ENCODE measurements around the gene RAD51B.

The RAD51B gene

DNA sequence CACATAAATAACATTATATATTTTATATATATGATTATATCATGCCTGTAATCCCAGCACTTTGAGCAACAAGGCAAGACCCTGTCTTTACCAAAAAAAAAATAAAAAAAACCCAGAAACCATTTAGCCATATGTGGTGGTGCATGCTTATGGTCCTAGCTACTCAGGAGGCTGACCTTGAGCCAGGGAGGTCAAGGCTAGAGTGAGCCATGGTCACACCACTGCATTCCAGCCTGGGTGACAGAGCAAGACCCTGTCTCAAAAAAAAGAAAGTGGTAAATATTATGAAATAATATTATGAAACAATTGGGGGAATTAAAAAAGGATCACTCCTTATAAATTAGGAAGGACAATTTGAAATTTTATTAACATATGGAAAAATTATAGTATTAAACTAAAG, 16.0 kb downstream of the RAD51B start:
- no peak for DNase-seq (ENCODE audit: low read depth)

DNA sequence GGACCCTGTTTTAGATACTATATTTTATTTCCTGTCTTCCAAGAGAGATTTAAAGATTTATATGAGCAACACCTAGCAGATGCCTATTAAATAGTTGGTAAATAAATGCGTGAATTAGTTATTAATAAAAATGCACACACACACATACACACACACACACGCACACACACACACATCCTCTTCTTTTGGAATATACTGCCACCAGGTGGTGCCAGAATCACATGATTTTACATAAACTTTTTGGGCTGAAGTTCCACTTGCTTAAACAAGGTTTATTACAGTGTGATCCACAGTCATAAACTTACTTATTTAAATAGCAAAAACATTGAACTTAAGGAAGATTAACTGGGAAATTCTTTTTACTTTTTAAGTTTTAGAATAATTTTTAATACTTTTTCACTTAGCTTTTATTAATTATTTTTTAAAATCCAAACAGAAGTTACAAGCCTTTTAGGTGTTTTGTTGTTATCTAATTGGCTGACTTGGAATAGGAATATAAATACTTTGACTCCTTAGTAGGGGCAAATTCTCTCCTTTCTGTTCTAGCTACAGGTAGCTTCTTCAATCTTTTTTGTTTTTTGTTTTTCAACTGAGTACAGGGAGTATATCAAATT, 17.5 kb downstream of the RAD51B start:
- peak; percentile 40 for DNase-seq (ENCODE audit: low read depth)

DNA sequence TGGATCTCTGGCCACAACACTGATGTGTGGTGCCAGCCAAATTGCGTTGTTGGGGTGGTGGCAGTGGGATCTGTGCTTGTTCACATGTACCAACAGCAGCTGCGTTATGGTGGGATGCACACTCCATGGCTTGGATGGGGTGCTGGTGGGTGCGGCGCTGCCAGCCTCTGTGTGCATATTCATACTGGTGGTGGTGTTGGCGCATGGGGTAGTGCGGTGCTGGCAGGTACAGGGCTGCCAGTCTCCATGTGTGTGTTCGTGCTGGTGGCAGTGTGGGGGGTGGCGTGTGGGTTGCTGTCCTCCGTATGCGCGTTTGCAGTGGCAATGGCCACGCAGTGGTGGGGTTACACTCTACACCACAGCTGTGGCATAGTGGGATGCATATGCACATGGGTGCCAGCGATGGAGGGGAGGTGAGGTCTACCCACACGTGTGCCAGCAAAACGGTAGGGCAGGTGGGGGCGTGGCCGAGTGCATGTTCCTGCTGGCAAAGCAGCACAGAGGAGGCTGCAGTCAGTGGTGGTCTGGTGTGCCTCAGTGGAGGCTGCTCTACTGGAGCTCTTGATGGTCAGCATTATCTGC, 26.5 kb downstream of the RAD51B start:
- DNase-seq (ENCODE audit: low read depth) = no peak

DNA sequence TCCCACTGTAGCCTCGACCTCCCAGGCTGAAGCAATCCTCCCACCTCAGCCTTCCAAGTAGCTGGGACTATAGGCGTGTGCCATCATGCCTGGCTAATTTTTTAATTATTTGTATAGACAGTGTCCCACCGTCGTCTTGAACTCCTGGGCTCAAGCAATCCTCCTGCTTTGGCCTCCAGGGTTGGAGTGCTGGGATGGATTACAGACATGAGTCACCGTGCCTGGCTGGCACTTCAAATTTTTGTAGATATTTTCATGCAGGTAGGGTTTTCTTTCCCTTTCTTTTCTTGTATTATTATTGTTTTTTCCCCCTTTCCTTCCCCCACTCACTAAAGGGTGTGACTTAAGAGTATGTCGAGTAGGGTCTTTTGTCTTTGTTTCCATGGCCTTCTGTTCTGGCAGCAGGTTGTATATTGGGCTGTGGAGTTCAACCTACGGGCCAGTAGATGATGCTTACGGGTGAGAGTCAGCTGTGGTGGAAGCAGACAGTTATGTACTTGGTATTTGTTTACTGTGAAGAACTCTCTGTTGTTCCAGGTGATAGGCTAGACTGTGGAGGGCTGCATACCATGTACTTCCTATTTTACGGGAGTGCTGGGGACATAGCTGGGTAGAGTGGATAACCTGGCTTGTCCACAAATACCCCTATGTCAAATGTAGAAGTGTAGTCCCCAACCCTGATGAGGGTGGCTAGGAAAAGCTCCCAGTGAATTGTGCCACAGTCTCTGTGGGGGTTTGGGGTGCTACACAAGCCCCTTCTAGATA, 30.7 kb downstream of the RAD51B start:
- DNase-seq (ENCODE audit: low read depth) = no peak

DNA sequence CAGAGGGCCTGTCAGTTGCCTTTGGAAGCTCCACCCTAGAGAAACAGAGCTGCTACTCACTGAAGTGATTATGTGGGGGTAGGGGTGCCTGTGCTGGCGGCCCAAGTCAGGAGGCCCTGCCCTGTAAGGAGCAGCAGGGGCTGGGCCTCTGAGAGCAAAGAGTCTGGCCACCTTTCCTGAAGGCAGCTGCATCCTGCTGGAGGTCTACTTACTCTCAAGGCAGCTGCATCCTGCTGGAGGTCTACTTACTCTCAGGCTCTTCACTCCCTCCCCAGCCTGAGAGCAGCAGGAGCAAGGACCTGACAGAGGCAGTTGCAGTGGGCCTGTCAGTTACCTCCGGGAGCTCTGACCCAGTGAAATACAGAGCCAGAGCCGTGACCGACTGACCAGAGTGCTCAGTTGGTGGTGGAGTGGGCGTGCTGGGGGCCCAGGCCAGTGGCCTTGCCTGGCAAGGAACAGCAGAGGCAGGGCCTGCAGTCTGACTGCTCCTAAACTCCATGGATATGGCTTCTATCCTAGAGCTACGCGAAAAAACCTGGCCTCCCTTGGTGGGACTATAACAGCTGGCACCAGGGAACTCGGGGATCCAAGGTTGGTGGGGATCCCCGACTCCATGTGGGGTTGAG, 32.3 kb downstream of the RAD51B start:
- DNase-seq (ENCODE audit: low read depth) = no peak

DNA sequence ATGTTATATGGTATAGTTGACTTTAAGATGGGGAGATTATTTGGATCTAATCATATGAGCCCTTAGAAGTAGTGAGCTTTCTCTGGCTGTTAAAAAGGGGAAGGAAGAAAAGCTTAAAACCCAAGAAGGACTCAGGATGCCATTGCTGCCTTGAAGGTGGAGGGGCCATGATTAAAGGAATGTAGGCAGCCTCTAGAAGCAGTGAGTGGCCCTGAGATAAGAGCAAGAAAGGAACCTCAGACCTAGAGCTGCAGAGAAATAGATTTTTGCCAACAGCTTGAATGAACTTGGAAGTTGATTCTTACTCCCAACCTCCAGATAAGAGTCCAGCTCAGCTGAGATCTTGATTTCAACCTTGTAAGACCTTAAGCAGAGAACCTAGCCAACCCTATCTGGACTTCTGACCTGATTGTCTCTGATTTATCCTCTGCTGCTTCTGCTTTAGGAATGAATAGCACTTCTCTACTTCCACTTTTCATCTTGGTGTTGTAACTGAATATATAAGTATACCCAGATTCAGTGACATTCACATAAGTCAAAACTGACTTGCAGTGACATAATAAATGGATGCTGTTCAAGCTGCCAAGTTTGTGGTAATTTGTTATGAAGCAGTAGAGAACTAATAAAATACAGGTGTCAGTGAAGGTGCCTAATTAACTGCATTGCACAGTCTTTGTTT, 33.5 kb downstream of the RAD51B start:
- DNase-seq (ENCODE audit: low read depth) = no peak

DNA sequence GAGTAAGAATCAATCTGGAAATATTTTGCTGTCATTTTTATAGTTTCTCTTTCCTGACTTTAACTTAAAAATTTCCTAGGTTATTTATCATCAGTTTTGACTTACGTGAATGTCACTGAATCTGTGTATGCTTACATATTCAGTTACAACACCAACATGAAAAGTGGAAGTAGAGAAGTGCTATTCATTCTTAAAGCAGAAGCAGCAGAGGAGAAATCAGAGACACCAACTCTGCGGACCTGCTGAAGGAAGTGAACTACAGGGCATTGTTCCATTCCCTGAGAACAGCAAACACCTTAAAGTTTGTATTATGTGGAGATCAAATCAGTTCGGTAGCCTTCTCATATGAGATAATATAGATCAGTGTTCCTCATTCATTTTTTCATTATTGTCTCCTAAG, 34.1 kb downstream of the RAD51B start:
- DNase-seq (ENCODE audit: low read depth) = no peak

DNA sequence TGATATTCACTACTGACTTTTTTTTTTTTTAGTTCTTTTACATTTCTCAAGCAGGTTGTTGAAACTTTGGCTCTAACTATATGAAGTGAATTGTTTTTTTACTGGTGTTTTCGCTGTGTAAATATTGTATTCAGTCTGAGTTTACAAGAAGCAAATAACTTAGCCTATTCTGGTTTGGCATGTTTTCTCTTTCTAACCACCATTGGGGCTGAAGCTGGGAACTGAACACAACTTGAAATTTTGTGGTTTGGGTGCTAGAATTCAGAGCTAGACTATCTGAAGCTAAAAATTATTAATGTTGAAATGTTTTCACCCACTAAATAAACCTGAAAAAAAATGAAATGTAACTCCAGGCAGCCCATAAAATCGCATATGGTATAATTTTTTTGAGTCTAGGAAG, 37.2 kb downstream of the RAD51B start:
- no peak for DNase-seq (ENCODE audit: low read depth)

DNA sequence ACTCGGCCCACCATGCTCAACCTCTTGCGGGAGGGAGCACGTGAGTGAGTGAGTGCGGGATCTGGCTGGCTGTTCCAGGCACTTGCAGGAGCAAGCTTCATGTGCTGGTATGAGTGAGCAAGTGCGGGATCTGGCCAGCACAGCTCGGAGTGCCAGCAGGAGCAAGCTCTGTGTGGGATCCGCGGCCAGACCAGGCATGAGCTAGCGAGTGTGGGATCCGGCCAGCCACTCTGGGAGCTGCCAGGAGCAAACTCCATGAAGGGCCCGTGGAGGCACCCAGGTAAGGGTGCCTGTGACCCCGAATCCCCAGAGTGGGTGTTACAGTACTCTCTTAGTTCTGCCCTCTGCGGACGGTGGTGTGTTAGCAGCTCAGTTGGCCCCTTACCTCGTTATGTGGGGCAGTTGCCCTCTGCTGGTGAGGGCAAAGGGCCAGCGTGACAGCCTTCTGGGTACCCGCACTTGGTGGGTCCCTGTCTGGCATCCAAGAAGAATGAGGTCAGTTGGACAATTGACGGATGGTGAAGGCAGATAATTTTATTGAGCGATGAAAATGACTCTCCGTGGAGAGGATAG, 38.3 kb downstream of the RAD51B start:
- no peak for DNase-seq (ENCODE audit: low read depth)

DNA sequence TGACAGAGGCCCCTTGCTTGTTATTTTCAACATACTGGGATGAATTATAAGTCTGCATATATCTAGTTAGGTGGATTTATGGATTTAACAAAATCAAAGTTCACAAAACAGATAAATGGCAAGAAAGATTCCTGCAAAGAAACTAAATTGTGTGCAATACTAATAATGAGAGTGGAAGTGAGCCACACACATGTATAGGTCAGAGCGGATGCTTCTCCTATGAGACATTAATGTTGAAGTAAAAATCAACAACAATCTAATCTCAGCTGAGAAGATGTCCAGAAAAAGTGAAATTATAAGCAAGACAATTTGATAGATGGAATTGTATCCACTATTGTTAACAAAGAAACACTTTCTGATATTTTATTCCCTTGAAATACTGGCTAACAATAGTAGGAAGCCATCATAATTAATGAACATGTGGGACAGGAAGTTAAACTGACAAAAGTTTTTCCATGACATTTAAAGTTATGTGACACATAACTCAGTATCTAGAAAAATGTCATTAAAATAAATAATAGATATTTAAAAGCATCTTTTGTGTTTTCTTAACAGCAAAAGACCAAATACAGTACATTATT, 39.7 kb downstream of the RAD51B start:
- DNase-seq (ENCODE audit: low read depth) = no peak

DNA sequence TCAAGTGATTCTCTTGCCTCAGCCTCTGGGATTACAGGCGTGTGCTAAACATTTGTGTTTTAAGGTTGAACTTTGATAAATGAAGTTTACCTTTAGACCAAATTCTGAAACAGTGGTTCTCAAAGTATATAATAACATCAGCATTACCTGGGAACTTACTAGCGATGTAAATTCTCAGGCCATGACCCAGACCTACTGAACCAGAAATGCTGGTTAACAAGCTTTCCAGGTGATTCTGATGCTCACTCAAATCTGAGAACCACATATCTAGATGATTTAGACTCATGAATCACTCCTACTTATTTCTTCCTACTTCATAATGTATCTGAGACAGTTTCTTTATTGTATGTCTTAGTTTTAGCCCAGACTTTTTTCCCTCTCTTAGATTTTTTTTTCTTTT, 43.6 kb downstream of the RAD51B start:
- no peak for DNase-seq (ENCODE audit: low read depth)

DNA sequence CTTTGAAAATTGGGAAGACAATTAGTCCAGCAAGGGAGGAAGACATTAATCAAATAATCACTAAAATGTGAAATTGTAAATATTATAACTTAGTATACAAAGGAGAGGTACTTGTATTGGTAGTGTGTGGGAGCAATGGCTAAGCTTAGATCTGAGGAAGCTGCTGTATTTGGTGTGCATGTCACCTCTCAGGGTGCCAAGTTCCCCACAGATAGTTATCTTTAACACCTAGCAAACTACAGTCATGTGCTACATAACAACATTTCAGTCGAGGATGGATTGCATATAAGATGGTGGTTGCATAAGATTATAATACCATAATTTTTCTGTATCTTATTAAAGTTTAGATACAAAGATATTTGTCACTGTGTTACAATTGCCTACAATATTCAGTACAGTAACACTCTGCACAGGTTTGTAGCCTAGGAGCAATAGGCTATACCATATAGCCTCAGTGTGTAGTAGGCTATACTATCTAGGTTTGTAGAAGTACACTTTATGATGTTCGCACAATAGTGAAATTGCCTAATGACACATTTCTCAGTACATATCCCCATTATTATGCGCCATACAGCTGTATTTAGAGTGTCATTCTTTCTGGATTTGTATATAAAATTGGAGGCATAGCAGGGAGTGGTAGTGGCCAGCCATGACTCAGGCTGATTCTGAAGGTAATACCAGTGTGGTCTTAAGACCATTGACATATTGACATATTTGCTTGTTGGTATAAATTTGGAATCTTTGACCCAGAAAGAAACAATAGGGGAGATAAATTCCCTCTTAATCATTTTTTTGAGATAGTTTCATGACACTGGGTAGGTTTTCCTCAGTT, 55.8 kb downstream of the RAD51B start:
- DNase-seq (ENCODE audit: low read depth) = no peak

DNA sequence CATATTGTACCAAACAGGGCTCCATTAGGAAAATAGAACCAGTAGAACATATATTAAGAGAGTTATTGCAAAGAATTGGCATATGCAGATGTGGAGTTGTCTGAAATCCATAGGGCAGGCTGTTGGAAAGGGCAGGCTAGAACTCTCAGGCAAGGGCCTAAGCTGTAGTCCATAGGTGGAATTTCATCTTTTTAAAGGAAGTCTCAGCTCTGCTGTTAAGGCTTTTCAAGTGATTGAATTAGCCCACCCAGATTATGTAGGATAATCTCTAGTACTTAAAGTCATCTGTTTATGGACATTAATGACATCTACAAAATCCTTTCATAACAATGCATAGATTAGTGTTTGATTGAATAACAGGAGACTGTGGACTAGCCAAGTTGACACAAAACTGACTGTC, 59.4 kb downstream of the RAD51B start:
- no peak for DNase-seq (ENCODE audit: low read depth)

DNA sequence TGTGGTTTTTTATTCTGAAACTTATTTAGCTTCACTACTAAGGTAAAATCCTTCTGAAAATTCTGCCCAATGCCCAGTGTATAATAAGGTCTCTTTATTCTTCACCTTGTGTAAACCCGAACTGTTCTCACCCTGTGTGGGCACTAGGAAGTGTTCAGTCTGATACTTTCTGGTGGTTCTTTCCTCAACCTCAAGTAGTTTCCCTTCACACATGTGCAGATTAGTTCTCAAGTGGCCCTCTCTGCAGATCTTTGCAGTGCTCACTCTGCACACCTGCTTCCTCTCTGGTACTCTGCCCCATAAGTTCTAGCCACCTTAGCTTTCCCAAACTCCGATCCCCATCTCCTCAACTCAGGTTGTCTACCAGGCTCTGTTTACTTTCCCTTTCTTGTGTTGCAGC, 61.6 kb downstream of the RAD51B start:
- no peak for DNase-seq (ENCODE audit: low read depth)

DNA sequence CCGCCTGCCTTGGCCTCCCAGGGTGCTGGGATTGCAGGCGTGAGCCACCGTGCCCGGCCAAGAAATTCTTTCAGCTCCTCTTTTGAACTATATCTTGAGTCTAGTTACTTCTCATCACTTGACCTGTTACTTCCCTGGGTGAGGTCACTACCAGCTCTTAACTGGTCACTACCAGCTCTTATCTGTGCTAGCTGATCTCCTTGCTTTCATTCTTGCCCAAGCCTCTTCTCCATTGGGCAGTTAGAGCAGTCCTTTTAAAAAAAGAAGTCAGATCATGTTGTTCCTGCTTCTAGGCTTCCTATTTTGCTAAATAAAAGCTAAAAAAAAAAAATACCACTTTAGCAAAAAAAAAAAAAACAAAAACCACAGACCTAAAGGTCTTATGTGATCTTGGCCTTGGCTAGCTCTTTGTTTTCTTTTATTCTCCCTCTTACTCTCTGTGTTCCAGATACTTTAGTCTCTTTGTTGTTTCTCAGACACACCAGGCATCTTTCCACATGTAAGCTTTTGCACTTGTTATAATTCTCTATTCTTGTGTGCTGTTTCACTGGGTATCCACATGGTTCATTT, 63.5 kb downstream of the RAD51B start:
- DNase-seq (ENCODE audit: low read depth) = no peak

DNA sequence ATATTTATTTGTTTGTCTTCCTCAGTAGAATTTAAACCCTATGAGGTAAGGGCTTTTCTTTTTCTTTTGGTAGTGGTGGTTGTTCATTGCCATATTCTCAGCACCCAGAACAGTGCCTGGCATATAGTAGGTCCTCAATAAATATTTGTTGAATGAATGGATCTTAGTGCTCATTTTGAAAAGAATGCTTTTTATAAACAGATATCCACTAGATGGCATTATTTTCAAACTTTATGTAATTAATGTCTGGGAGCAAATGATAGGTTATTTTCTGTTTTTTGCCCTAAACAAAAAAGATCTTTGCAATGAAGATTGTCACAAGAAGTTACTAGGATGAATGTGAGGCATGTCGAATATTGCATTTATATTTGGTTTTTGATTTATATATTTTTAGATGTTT, 64.1 kb downstream of the RAD51B start:
- no peak for DNase-seq (ENCODE audit: low read depth)

DNA sequence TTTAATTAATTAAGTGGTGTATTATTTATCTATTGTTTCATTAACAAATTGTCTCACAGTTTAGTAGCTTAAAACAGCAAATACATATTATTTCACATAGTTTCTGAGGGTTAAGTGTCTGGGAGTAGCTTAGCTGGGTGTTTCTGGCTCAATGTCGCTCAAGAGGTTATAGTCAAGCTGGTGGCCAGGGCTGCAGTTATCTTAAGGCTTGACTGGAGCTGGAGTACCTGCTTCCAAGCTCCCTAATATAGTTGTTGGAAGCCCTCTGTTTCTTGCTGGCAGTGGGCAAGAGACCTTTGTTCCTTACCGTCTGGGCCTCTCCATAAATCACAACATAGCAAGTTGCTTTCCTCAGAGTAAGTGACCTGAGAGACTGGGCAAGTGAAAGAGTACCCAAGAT, 66.6 kb downstream of the RAD51B start:
- DNase-seq (ENCODE audit: low read depth) = no peak

DNA sequence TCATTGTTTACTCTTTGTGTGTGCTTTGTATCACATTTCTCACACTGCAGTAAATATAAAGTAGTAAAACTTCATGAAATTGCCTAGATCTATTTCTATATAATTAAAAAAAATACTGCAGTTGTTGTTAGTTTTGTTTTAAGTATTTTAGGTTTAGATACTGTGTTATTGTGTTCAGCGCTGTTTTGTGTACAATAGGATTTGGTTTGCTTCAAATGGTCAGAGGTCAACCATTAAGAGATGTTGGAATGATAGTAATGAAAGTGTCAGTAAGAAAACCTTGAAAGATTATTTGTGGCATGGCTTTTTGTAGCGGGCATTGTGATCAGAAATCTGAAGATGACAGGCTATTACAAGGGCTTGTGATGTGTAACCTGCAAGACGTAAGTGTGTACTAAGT, 67.9 kb downstream of the RAD51B start:
- no peak for DNase-seq (ENCODE audit: low read depth)

DNA sequence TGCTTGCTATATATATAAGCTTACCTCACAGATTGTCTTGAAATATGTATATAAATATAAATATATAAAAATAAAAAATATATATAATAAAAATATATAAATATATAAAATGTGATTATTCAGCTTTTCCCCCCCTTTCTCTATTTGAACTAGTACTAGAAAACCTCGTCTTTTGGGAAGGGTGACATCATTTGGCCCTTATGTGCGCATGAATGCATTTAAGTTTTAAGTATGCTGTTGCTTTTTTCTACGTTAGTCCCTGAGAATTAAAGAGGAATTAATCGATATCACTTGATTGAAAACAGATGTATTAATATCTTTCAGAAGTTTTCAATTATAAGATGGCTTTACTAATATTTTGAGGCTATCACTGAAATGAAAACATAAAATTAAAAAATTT, 69.9 kb downstream of the RAD51B start:
- no peak for DNase-seq (ENCODE audit: low read depth)

DNA sequence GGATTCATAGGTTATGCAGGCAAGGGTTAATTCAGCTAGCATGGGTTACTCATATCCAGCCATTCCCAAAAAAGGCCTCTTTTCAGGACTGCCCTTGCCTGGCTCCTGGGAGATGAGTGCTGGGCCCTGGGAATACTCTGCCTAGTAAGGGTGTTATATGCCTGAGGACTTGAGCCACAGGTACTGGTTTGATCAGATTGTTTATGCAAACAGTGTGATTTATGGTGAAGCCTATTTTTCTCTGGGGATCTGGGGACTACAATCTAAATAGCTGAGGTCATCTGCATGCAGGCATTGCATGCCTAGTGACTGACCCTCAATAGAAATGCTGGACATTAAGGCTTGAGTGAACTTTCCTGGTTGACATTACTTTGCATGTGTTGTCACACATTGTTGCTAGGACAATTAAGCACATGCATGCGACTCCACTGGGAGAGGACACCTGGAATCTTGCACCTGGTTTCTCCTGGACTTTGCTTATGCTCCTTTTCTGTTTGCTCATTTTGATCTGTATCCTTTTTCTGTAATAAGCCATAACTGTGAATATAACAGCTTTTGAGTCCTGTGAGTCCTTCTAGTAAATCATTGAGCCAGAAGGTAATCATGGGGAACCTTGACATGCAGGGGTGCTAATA, 73.0 kb downstream of the RAD51B start:
- DNase-seq (ENCODE audit: low read depth) = no peak

All from stimulated activated CD4-positive, alpha-beta T cell treated with anti-CD3 and anti-CD28 coated beads, Interleukin-2, amount 100 ng/mL, for 4 hours (primary cell).